ENCODE measurements around the gene SLC6A8.

DNA sequence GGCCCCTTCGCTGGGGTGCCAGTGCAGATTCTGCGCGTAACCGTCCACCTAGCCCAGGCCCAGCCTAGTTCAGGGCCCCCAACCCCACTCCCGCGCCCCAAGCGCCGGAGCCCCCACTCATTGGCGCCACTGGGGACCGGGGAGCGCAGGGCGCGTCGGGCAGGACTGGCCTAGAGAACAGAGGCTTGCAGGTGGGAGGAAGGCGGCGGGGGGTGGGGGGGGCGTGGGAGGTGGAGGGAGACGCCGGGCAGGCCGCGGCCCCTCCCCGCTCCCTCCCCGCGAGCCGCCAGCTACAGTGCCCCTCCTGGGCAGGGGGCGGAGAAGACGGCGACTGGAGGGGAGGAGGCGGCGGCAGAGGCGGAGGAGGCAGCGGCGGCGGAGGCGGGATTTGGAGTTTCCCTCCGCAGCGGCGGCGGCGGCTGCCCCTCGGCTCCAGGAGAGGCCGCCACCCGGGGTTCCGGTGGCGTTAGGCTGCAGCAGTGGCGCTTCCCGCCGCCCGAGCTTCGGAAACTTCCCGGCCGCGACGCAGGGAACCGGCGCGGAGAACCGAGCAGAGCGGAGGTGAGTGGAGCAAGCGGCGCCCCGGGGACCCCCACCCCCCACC lies 45.6 kb upstream of the SLC6A8 start:
- TF ChIP-seq, protein P1, sequence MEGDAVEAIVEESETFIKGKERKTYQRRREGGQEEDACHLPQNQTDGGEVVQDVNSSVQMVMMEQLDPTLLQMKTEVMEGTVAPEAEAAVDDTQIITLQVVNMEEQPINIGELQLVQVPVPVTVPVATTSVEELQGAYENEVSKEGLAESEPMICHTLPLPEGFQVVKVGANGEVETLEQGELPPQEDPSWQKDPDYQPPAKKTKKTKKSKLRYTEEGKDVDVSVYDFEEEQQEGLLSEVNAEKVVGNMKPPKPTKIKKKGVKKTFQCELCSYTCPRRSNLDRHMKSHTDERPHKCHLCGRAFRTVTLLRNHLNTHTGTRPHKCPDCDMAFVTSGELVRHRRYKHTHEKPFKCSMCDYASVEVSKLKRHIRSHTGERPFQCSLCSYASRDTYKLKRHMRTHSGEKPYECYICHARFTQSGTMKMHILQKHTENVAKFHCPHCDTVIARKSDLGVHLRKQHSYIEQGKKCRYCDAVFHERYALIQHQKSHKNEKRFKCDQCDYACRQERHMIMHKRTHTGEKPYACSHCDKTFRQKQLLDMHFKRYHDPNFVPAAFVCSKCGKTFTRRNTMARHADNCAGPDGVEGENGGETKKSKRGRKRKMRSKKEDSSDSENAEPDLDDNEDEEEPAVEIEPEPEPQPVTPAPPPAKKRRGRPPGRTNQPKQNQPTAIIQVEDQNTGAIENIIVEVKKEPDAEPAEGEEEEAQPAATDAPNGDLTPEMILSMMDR (conservative IDR thresholded peaks at IDR 0.05; ENCODE audit: low read depth, low read length) = no peak
- no peak for TF ChIP-seq EZH2phosphoT487 (IDR thresholded peaks at IDR 0.05; ENCODE audit: borderline replicate concordance, low read length)
